Stimulated activated naive CD4-positive, alpha-beta T cell (primary cell): ENCODE measurements around the gene TMPRSS11D.

Experiments
- DNase-seq, 6 experiments: peaks; one replicate each; lab custom pipeline; 2025; lab: John Stamatoyannopoulos, UW

Gene TMPRSS11D

DNA sequence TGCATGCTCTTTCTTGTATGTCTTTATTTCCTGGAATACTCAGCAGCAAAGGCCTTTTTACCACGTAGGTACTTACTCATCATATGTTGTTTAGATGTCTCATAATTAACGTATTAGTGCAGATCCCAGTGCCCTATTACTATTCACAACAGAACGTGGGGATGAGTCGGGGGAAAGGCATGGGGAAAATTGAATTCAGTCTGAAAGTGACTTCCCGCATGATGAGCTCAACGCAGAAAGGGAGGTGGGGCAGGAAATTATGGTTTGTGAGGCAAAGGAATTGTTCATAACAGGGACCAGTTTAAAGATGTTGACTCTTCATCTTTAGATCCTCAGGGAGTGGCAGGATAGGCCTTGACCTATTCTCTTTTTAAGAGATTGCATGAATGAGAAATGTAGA is 2.0 kb upstream of the TMPRSS11D start:
- no peak for DNase-seq

GRCh38 chr4:67884701-67885100 is 899 bp upstream of the TMPRSS11D start:
- no peak for DNase-seq

DNA sequence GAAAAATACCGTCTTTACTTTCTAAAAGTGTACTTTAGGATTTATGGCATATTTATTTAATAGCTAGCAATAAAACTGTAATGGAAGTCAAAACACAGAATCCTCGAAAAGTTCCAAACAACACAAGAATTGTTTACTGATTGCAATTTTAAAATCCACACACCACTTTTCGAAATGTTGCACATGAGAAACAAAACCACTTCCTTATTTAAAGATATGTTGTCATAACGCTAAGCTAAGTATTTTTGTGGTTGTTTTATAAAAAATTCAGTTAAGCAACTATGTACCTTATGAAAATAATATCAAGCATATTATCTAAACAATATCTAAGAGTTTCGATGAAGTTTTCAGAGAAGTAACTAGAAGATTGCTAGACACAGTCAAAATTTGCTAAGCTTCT is 344 bp downstream of the TMPRSS11D start:
- DNase-seq = no peak

DNA sequence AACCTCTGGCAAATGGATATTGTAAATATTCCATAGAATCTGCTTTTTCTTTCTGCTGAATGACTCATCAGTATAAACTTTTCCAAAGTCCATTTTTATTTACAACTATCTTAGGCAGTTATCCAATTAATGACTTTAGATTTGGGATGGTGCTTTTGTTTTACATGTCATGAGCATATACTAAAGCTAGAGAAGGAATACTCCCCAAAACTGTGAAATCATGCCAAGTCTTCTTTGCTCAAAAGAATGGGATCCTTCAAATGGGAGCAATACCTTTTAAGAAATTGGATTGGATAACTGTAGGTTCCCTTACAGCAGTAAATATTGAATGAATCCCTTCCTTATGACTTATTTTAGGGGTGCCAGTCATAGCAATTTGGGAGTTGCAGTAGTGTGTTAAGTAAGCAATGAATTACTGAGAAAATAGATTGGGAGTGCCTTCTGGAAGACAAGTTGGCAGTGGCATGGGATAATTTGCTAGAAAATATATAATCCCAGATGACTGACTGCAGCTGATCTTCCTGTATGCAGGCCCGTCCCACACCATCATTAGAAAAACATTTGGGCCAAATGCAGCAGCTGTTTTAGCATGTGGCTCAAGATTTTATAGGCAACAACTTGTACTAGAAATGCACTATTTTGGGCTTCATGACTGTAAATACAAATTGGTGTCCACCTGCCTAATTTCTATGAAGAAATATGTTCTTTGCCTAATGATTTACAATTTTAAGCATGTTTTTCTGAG is 2.8 kb downstream of the TMPRSS11D start:
- no peak for DNase-seq

DNA sequence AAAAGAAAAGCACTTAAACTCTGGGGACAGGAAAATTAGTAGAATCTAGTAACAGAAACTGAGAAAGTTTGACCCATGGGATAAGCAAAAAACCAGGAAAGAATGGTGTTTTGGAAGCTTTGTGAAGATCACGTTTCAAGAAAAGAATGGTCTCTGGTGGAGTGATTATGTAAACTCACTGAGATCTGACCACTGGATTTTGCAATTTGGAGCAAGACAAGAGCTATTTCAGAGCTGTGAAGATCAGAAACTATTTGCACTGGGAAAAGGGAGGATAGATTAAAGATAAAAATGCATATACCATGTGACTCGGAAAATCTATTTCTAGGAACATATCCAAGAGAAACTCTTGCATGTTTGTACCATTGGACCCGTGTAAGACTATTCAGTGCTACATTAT is 4.3 kb downstream of the TMPRSS11D start:
- no peak for DNase-seq

GRCh38 chr4:67877086-67877485 is 6.7 kb downstream of the TMPRSS11D start:
- no peak for DNase-seq

GRCh38 chr4:67874986-67875385 is 8.8 kb downstream of the TMPRSS11D start:
- DNase-seq = no peak

GRCh38 chr4:67873116-67873515 is 10.7 kb downstream of the TMPRSS11D start:
- DNase-seq = no peak

DNA sequence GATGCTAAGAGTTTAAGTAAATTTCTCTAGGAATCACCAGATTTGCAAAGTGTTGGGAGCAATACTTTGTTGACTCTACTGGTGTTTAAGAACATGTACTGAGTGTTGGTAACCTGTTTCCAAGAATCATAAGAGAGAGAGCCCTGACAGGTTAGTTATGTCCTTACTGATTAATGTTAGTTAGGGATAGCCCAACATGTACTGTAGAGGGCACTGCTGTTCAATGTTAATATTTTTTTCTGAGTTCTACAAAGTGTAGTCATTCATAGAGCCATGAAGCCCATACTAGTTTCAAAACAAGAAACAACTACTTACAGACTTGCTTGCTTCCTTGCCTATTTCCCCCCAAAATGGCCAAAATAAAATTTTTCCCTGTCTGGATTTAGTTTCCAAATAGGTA is 11.9 kb downstream of the TMPRSS11D start:
- DNase-seq = no peak

DNA sequence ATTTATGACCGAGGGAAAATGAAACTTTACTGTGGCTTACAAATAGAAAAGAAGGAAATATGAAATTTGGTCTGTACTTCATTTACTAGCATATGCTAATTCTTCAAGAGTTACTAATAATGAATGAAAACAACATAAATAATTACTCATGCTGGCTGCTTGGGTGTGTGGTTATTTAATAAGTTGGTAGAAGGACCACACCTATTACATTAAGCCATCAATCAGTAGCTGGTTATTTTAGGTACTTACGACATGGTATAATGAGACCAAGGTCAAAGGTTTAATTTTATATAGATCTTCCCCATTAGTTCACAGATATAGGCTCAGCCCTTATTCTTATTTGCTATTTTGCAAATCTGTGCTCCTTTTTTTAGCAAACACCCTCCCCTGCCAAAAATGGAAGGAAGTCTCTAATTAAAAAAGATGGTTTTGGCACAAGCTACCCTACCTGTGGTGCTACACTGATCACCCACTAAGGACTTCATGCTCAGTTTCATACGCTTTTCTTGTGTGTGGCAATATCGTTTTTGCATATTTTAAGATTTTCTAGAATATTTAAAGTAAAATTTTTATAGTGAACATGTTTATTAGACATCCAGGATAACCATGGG is 14.1 kb downstream of the TMPRSS11D start:
- DNase-seq = no peak

GRCh38 chr4:67861513-67861912 is 22.3 kb downstream of the TMPRSS11D start:
- DNase-seq = no peak

GRCh38 chr4:67853336-67853735 is 30.5 kb downstream of the TMPRSS11D start:
- no peak for DNase-seq

GRCh38 chr4:67820903-67821302 is 62.9 kb downstream of the TMPRSS11D start:
- no peak for DNase-seq

GRCh38 chr4:67810011-67810410 is 73.8 kb downstream of the TMPRSS11D start:
- DNase-seq = no peak

GRCh38 chr4:67809502-67809901 is 74.3 kb downstream of the TMPRSS11D start:
- no peak for DNase-seq

- no peak for DNase-seq
Measured at GRCh38 chr4:67796810-67797209, 87.0 kb downstream of the TMPRSS11D start.

GRCh38 chr4:67790721-67791120 is 93.1 kb downstream of the TMPRSS11D start:
- DNase-seq = no peak

GRCh38 chr4:67787311-67787710 is 96.5 kb downstream of the TMPRSS11D start:
- no peak for DNase-seq

GRCh38 chr4:67785528-67785927 is 98.3 kb downstream of the TMPRSS11D start:
- DNase-seq = no peak

GRCh38 chr4:67779631-67780030 is 104.2 kb downstream of the TMPRSS11D start:
- no peak for DNase-seq

- DNase-seq = no peak
Measured at GRCh38 chr4:67776746-67777145, 107.1 kb downstream of the TMPRSS11D start.
